IMR-90 (cell line): ENCODE measurements around the gene KCNAB1. TPM values are rescaled to one million over a fixed set of nuclear protein-coding genes. Genes with fewer than 3 reads are reported as not detected.

Experiments used
- ATAC-seq: fragments of 200-7000 bp; cut with Tn5 transposase; 2 replicates; pipeline ENCODE4 v1.9.1; 2020; ENCODE audit warnings: low read depth, mild to moderate bottlenecking, moderate library complexity
- BruUV-seq: library from RNA; stranded (reverse); fragments of 400-500 nt; replicated peaks from 2 replicates; lab custom pipeline; 2021; lab: Mats Ljungman, UMichigan
- CTCF ChIA-PET: fragments of 300-600 bp; formaldehyde crosslinking; extraction: SDS; loops from one replicate; lab custom pipeline; 2021; ENCODE audit warnings: antibody characterized with exemption; lab: Yijun Ruan, JAX
- POLR2A ChIA-PET: fragments of 300-600 bp; sonication (Branson Sonifier 250); formaldehyde crosslinking; loops from one replicate; lab custom pipeline; 2022; ENCODE audit warnings: antibody characterized with exemption; ENCODE audit not compliant: unreplicated experiment; lab: Charles Lee
- DNase-seq: peaks from one replicate; pipeline ENCODE4 v3.0.0; 2013
- H2AFZ ChIP-seq: replicated peaks from 2 replicates; pipeline ENCODE3; 2013; ENCODE audit warnings: low read length, mild to moderate bottlenecking; ENCODE audit not compliant: poor library complexity
- H2AK5ac ChIP-seq: 2 replicates; pipeline ENCODE4 v1.6.1; 2013; ENCODE audit warnings: low read depth, low read length, inconsistent platforms
- H2AK9ac ChIP-seq: replicated peaks from 2 replicates; pipeline ENCODE3; 2013; ENCODE audit warnings: mild to moderate bottlenecking, low read depth, low read length, moderate library complexity; ENCODE audit not compliant: poor library complexity
- H2BK120ac ChIP-seq: 2 replicates; pipeline ENCODE4 v1.6.1; 2013; ENCODE audit warnings: low read depth, low read length, inconsistent platforms
- H2BK15ac ChIP-seq: 3 replicates; pipeline ENCODE4 v1.6.1; 2013; ENCODE audit warnings: low read depth, low read length, inconsistent platforms
- H2BK20ac ChIP-seq: 2 replicates; pipeline ENCODE4 v1.6.1; 2013; ENCODE audit warnings: low read depth, mild to moderate bottlenecking, inconsistent platforms, low read length, moderate library complexity
- H2BK5ac ChIP-seq: 2 replicates; pipeline ENCODE4 v1.6.1; 2013; ENCODE audit warnings: mild to moderate bottlenecking, low read depth, low read length, inconsistent platforms; ENCODE audit not compliant: poor library complexity, severe bottlenecking
- H3K14ac ChIP-seq: replicated peaks from 2 replicates; pipeline ENCODE4 v1.6.1; 2013; ENCODE audit warnings: low read depth, low read length, inconsistent platforms
- H3K18ac ChIP-seq: 2 replicates; pipeline ENCODE4 v1.6.1; 2013; ENCODE audit warnings: low read depth, low read length, control low read depth
- H3K23ac ChIP-seq: 2 replicates; pipeline ENCODE4 v1.6.1; 2013; ENCODE audit warnings: low read depth, low read length, inconsistent platforms
- H3K27ac ChIP-seq: 2 replicates; pipeline ENCODE4 v1.5.1; 2013; ENCODE audit warnings: mild to moderate bottlenecking, control low read depth, low read length; ENCODE audit not compliant: insufficient read depth
- H3K27me3 ChIP-seq: 2 replicates; pipeline ENCODE4 v1.6.1; 2013; ENCODE audit warnings: low read length; ENCODE audit not compliant: control insufficient read depth, insufficient read depth
- H3K36me3 ChIP-seq: 2 replicates; pipeline ENCODE4 v1.6.1; 2013; ENCODE audit warnings: low read length, mixed read lengths; ENCODE audit not compliant: control insufficient read depth, insufficient read depth
- H3K4ac ChIP-seq: 2 replicates; pipeline ENCODE4 v1.6.1; 2013; ENCODE audit warnings: low read depth, low read length, inconsistent platforms
- H3K4me1 ChIP-seq: 2 replicates; pipeline ENCODE4 v1.6.1; 2013; ENCODE audit warnings: low read length, mixed read lengths; ENCODE audit not compliant: control insufficient read depth, insufficient read depth
- H3K4me2 ChIP-seq: 2 replicates; pipeline ENCODE4 v1.6.1; 2013; ENCODE audit warnings: low read depth, mild to moderate bottlenecking, control low read depth, low read length, moderate library complexity
- H3K4me3 ChIP-seq: 2 replicates; pipeline ENCODE4 v1.5.1; 2013; ENCODE audit warnings: low read depth, mild to moderate bottlenecking, control low read depth, low read length, moderate library complexity; ENCODE audit not compliant: insufficient read depth
- H3K56ac ChIP-seq: 2 replicates; pipeline ENCODE4 v1.6.1; 2013; ENCODE audit warnings: low read length, inconsistent platforms; ENCODE audit not compliant: insufficient read depth; ENCODE audit errors: extremely low read depth
- H3K79me1 ChIP-seq, 2 experiments: 2 replicates each; pipeline ENCODE4 v1.6.1; 2013; ENCODE audit warnings: low read length in 2 of 2, inconsistent platforms in 1 of 2, low read depth in 1 of 2
- H3K9ac ChIP-seq: 2 replicates; pipeline ENCODE4 v1.6.1; 2013; ENCODE audit warnings: low read depth, low read length, control low read depth
- H3K9me1 ChIP-seq: 2 replicates; pipeline ENCODE4 v1.6.1; 2013; ENCODE audit warnings: low read length, inconsistent platforms; ENCODE audit not compliant: insufficient read depth
- H3K9me3 ChIP-seq: 2 replicates; pipeline ENCODE4 v1.6.1; 2013; ENCODE audit warnings: low read length; ENCODE audit not compliant: control insufficient read depth, insufficient read depth
- H4K20me1 ChIP-seq: 2 replicates; pipeline ENCODE4 v1.6.1; 2013; ENCODE audit warnings: low read length, inconsistent platforms; ENCODE audit not compliant: insufficient read depth
- H4K5ac ChIP-seq: 2 replicates; pipeline ENCODE4 v1.6.1; 2013; ENCODE audit warnings: mild to moderate bottlenecking, low read depth, low read length, control low read depth
- H4K8ac ChIP-seq, 2 experiments: 2 replicates each; pipeline ENCODE4 v1.6.1; 2013; ENCODE audit warnings: low read depth in 2 of 2, low read length in 2 of 2, control low read depth in 1 of 2, inconsistent platforms in 1 of 2
- H4K91ac ChIP-seq: 2 replicates; pipeline ENCODE4 v1.6.1; 2013; ENCODE audit warnings: low read depth, low read length, inconsistent platforms; ENCODE audit not compliant: insufficient read depth
- BHLHE40 ChIP-seq: fragments of 150-350 bp; IDR thresholded peaks from 2 replicates; pipeline ENCODE4 v1.6.1; 2016; ENCODE audit warnings: mild to moderate bottlenecking, low read depth, low read length
- CEBPB ChIP-seq: IDR thresholded peaks from 2 replicates; pipeline ENCODE4 v1.6.1; 2012; ENCODE audit warnings: low read depth, low read length, improper control_type of control experiment
- ELK1 ChIP-seq: fragments of 150-350 bp; IDR thresholded peaks from 2 replicates; pipeline ENCODE4 v1.6.1; 2016; ENCODE audit warnings: low read depth, mild to moderate bottlenecking, low read length, moderate library complexity, borderline replicate concordance
- FOS ChIP-seq: fragments of 150-350 bp; IDR thresholded peaks from 2 replicates; pipeline ENCODE4 v1.6.1; 2016; ENCODE audit warnings: low read depth, low read length
- MXI1 ChIP-seq: IDR thresholded peaks from 2 replicates; pipeline ENCODE4 v1.6.1; 2012; ENCODE audit warnings: low read depth, mild to moderate bottlenecking, low read length, moderate library complexity, borderline replicate concordance
- NFE2L2 ChIP-seq: fragments of 150-350 bp; IDR thresholded peaks from 2 replicates; pipeline ENCODE4 v1.6.1; 2016; ENCODE audit warnings: low read depth, mild to moderate bottlenecking, low read length
- POLR2A ChIP-seq: IDR thresholded peaks from 2 replicates; pipeline ENCODE4 v1.6.1; 2012; ENCODE audit warnings: mild to moderate bottlenecking, low read depth, low read length
- RAD21 ChIP-seq: IDR thresholded peaks from 2 replicates; pipeline ENCODE4 v1.6.1; 2012; ENCODE audit warnings: low read length, improper control_type of control experiment
- SMC3 ChIP-seq: fragments of 150-350 bp; IDR thresholded peaks from 2 replicates; pipeline ENCODE4 v1.6.1; 2016; ENCODE audit warnings: low read depth, mild to moderate bottlenecking, antibody characterized with exemption, low read length, moderate library complexity
- WGBS, 2 experiments: methylation state at CpG; one replicate each; pipeline versions ENCODE4 v1.1.5 to v1.1.7; 2013; ENCODE audit warnings: missing lambda C conversion rate in 2 of 2; ENCODE audit not compliant: insufficient read length in 1 of 2; ENCODE audit errors: extremely low coverage in 2 of 2; 5-methylcytosine and 5-hydroxymethylcytosine counted together
- dilution Hi-C: fragments of 300-500 bp; cut with HindIII; formaldehyde crosslinking; loops from one replicate; pipeline ENCODE4 v1.14.3; 2018; ENCODE audit warnings: low sequenced_read_pairs; ENCODE audit not compliant: unreplicated experiment
- in situ Hi-C: fragments of 300-500 bp; cut with MboI; formaldehyde crosslinking; loops from 3 replicates; pipeline ENCODE4 v1.14.3; 2019; ENCODE audit warnings: low sequenced_read_pairs, inconsistent platforms, mixed read lengths
- intact Hi-C: fragments of 100-400 bp; cut with micrococcal nuclease; formaldehyde crosslinking; loops from 2 replicates; pipeline ENCODE4 v1.10.0; 2022
- polyA plus RNA-seq, 3 experiments: library from polyadenylated mRNA; depleted of rRNA; stranded (reverse); fragments of >200 nt; gene quantifications; 2 replicates each; pipeline ENCODE4 v1.2.3, GENCODE V29; 2012; ENCODE audit warnings: low replicate concordance in 1 of 3
- total RNA-seq: library from RNA; depleted of rRNA; stranded (reverse); fragments of >200 nt; gene quantifications from 2 replicates; pipeline ENCODE4 v1.2.3, GENCODE V29; 2012

KCNAB1 gene
- total and polyA plus RNA-seq, 2 of the 4 experiments (the other 2 are of a cell fraction): under 0.01 to 0.07 TPM

- Histone ChIP-seq H2AFZ (no peak overlapping the region), H2BK5ac (no peak overlapping the region), H2AK9ac (no peak overlapping the region), H3K4me2 (no peak overlapping the region), H2BK120ac (no peak overlapping the region), H3K9ac (no peak overlapping the region), H3K36me3 (no peaks in the 10 kb centered on the region), H3K23ac (no peak overlapping the region), H3K14ac (no peak overlapping the region), H2BK15ac (no peak overlapping the region), H3K4ac (no peak overlapping the region), H4K5ac (no peak overlapping the region), H3K9me1 (no peaks in the 10 kb centered on the region), H4K20me1 (no peaks in the 10 kb centered on the region), H3K27ac (no peak overlapping the region), H3K4me3 (no peak overlapping the region), H3K56ac (no peak overlapping the region), H3K27me3 (peaks cover 3% of the 10 kb centered on the region), H3K18ac (no peak overlapping the region), H3K4me1 (no peaks in the 10 kb centered on the region), H3K79me1 (no peaks in the 10 kb centered on the region), H4K91ac (no peak overlapping the region), H3K9me3 (no peaks in the 10 kb centered on the region), H2AK5ac (no peak overlapping the region), H4K8ac (no peak overlapping the region), H2BK20ac (no peak overlapping the region)
- TF ChIP-seq RAD21 (no peak), SMC3 (no peak), CEBPB (no peak), NFE2L2 (no peak), ELK1 (no peak), BHLHE40 (no peak), FOS (no peak), MXI1 (no peak), POLR2A (no peak)
- in situ Hi-C loops (no loop called here), intact Hi-C loops (no loop called here), dilution Hi-C loops (no loop called here)
- ChIA-PET POLR2A (no interaction called here), CTCF (interaction anchor here (0.9 kb wide), 1 partner anchor 211 kb away, joined by 4 read pairs; no protein-coding TSS in a partner anchor)
- ATAC-seq: no peak
- no peak for DNase-seq
- BruUV-seq: no TSS peak
- WGBS, 2 experiments: 40% methylated on average over 2 of the region's 4 CpGs; no CpG with 5 or more reads in 1 of the 2 experiments
Measured at GRCh38 chr3:156360083-156360482, 239.7 kb downstream of the KCNAB1 start.
